ENCODE measurements around the gene COL4A6. TPM values are rescaled to one million over a fixed set of nuclear protein-coding genes. Genes with fewer than 3 reads are reported as not detected.

The COL4A6 gene
- total RNA-seq, 1 donor from 2014 or later = 1.8 TPM

- H3K4me3 ChIP-seq (ENCODE audit: low read depth, low read length) = no peak overlapping the region
- TF ChIP-seq CTCF (IDR thresholded peaks at IDR 0.05; ENCODE audit: insufficient read depth, low read length, poor library complexity, severe bottlenecking) = peak; percentile 40
- DNase-seq (ENCODE audit: low read depth) = no peak
- no peaks in the 10 kb centered on the region for H3K36me3 ChIP-seq (ENCODE audit: control insufficient read depth, insufficient read depth, low read length)
- peaks cover 2% of the 10 kb centered on the region for H3K27me3 ChIP-seq (ENCODE audit: control insufficient read depth, insufficient read depth, low read length)
Measured at GRCh38 chrX:108138814-108139702, 299.2 kb downstream of the COL4A6 start.

GRCh38 chrX:108134724-108135123, 303.5 kb downstream of the COL4A6 start:
- Histone ChIP-seq H3K36me3 (ENCODE audit: control insufficient read depth, insufficient read depth, low read length) (no peaks in the 10 kb centered on the region), H3K4me3 (ENCODE audit: low read depth, low read length) (no peak overlapping the region), H3K27me3 (ENCODE audit: control insufficient read depth, insufficient read depth, low read length) (peaks cover 2% of the 10 kb centered on the region)
- no peak for TF ChIP-seq CTCF (IDR thresholded peaks at IDR 0.05; ENCODE audit: insufficient read depth, low read length, poor library complexity, severe bottlenecking)
- DNase-seq (ENCODE audit: low read depth) = no peak

- Histone ChIP-seq H3K4me3 (ENCODE audit: low read depth, low read length) (no peak overlapping the region), H3K27me3 (ENCODE audit: control insufficient read depth, insufficient read depth, low read length) (no peaks in the 10 kb centered on the region), H3K36me3 (ENCODE audit: control insufficient read depth, insufficient read depth, low read length) (no peaks in the 10 kb centered on the region)
- DNase-seq (ENCODE audit: low read depth) = no peak
- no peak for TF ChIP-seq CTCF (IDR thresholded peaks at IDR 0.05; ENCODE audit: insufficient read depth, low read length, poor library complexity, severe bottlenecking)
Measured at GRCh38 chrX:108132876-108133275, 305.3 kb downstream of the COL4A6 start.

GRCh38 chrX:108132034-108132433, 306.2 kb downstream of the COL4A6 start:
- no peak for TF ChIP-seq CTCF (IDR thresholded peaks at IDR 0.05; ENCODE audit: insufficient read depth, low read length, poor library complexity, severe bottlenecking)
- no peak for DNase-seq (ENCODE audit: low read depth)
- Histone ChIP-seq H3K36me3 (ENCODE audit: control insufficient read depth, insufficient read depth, low read length) (no peaks in the 10 kb centered on the region), H3K4me3 (ENCODE audit: low read depth, low read length) (no peak overlapping the region), H3K27me3 (ENCODE audit: control insufficient read depth, insufficient read depth, low read length) (no peaks in the 10 kb centered on the region)

- TF ChIP-seq CTCF (IDR thresholded peaks at IDR 0.05; ENCODE audit: insufficient read depth, low read length, poor library complexity, severe bottlenecking) = no peak
- no peak for DNase-seq (ENCODE audit: low read depth)
- H3K36me3 ChIP-seq (ENCODE audit: control insufficient read depth, insufficient read depth, low read length) = no peaks in the 10 kb centered on the region
- no peaks in the 10 kb centered on the region for H3K27me3 ChIP-seq (ENCODE audit: control insufficient read depth, insufficient read depth, low read length)
- no peak overlapping the region for H3K4me3 ChIP-seq (ENCODE audit: low read depth, low read length)
Measured at GRCh38 chrX:108131471-108131870, 306.8 kb downstream of the COL4A6 start.

- no peaks in the 10 kb centered on the region for H3K36me3 ChIP-seq (ENCODE audit: control insufficient read depth, insufficient read depth, low read length)
- no peak overlapping the region for H3K4me3 ChIP-seq (ENCODE audit: low read depth, low read length)
- no peak for DNase-seq (ENCODE audit: low read depth)
- TF ChIP-seq CTCF (IDR thresholded peaks at IDR 0.05; ENCODE audit: insufficient read depth, low read length, poor library complexity, severe bottlenecking) = no peak
- H3K27me3 ChIP-seq (ENCODE audit: control insufficient read depth, insufficient read depth, low read length) = no peaks in the 10 kb centered on the region
Measured at GRCh38 chrX:108130889-108131288, 307.3 kb downstream of the COL4A6 start.
